GM18907 (cell line): ENCODE results near the gene UNG.
"Not testable (repeated sequence)": the region's sequence is repeated elsewhere in the genome, so short reads cannot be mapped to it uniquely, and the experiment has no call there.

Source experiments
- ATAC-seq: cut with Tn5 transposase; IDR thresholded peaks from one replicate; pipeline ENCODE4 v1.9.1; 2021; ENCODE audit warnings: mild to moderate bottlenecking, moderate library complexity; ENCODE audit not compliant: unreplicated experiment

Gene UNG

GRCh38 chr12:109120557-109120956, 23.2 kb downstream of the UNG start:
- no peak for ATAC-seq

- ATAC-seq: no peak
Measured at GRCh38 chr12:109121346-109121880, 24.0 kb downstream of the UNG start.

DNA sequence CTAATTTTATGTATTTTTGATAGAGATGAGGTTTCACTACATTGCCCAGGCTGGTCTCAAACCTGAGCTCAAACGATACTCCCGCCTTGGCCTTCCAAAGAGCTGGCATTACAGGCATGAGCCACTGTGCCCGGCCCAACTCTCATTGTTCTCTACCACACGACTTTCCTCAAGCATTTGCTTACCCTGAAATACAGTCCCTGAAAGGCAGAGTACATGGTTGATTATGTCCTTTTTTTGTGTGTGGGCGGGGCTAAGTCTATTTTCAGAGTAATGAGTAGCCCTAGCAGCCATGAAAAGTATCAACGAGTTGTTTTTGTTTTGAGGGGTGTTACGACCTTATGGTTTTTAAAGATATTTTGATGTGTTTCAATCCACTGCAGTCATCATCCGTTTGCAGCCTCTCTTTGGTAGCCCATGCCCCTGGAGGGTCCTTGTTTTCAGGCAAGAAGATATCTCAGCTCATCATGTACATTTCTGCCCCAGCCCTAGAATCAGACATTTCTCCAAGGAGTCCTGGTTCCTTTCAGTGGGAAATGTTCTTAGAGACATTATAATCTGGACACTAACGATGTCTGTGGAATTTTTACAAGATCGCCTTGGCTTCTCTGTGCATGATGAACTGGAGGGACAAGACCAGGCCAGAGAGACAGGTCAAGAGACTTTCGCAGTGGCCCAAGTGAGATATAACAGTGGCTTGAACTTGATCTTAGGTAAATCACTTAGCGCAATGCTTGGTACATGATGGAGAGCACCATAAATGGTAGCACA, 27.7 kb downstream of the UNG start:
- ATAC-seq: no peak

DNA sequence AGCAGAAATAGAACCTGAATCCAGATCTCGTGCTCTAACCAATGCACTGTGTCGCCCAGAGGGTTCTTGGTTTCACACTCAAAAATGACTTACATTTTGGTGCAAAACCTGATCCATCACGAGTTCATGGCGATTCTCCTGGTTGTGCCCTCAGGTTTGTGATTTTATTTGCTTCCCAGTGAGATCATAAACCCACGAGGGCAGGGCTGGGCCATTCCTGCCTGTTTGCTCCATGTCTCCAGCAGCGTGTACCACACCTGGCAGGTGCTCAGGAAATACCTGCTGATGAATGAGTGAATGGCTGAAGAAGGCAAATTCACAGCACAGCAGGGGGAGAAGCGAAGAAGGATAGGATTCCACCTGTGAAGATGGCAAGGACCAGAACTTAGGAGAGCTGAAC, 28.4 kb downstream of the UNG start:
- ATAC-seq: no peak

- ATAC-seq: no peak
Measured at GRCh38 chr12:109126784-109127183, 29.4 kb downstream of the UNG start.

DNA sequence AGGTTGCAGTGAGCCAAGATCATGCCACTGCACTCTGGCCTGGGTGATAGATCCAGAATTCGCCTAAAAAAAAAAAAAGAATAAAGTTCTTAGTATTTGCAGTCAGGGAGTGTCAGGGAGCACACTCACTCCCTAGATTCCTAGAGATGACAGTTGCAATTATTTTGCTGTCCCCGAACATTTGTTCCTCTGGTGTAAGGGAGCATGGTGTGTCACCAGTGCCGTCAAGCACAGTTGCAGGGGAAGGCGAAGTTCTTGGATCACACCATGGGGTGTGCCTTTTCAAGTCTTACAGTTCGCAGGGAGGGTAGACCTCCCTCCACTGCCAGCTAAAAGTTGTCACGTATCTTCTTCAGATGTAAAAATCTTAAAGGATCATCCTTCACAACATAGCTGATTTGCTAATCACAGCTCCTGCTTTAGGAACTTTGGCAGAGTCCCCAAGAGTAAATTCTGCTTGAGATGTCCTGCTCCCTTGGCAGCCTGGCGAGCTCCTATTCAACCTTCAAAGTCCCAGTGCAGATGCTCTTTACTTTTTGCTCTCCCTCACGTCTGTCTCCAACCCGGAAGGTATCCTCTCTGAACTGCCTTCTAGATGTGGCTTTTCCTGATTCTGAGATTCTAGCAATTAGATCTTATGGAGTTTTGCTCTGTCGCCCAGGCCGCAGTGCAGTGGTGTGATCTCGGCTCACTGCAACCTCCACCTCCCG, 30.3 kb downstream of the UNG start:
- ATAC-seq: no peak

DNA sequence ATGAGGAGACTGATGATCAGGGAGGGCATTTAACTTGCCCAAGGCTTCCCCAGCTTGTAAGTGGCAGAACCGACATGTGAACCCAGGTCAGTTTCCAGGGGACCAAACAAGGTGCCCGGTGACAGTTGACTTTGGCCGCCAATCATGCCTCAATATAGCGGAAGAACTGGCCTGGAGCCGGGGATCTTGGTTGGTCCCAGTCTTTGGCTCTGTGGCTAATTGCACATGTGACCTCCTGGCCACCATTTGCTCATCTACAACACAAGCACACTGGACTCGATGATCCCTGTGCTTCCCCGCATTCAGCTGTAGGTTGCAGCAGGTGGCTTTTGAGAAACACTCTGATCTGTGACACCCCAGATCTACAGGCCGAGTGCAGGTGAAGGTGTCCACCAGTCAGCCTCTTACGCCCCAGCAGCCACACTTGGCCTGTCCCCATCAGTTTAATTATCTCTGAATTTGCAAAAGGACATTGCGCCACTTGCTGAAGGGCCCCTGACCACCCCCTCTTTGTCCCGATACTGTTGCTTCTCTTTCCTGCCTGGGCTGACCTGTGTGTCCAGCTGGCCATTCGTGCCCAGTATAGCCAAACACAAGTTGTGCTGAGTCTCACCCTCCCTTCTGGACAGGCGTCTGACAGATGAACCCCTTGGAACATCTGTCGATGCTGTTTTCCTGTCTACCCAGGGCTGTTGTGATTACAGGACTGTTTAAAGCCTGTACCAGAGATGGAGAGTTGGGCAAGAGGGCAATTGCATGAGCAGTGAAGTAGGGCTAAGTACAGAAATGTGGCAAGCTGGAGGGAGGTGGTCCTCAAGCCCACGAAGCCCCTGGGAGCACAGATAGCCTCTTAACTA, 33.1 kb downstream of the UNG start:
- no peak for ATAC-seq

DNA sequence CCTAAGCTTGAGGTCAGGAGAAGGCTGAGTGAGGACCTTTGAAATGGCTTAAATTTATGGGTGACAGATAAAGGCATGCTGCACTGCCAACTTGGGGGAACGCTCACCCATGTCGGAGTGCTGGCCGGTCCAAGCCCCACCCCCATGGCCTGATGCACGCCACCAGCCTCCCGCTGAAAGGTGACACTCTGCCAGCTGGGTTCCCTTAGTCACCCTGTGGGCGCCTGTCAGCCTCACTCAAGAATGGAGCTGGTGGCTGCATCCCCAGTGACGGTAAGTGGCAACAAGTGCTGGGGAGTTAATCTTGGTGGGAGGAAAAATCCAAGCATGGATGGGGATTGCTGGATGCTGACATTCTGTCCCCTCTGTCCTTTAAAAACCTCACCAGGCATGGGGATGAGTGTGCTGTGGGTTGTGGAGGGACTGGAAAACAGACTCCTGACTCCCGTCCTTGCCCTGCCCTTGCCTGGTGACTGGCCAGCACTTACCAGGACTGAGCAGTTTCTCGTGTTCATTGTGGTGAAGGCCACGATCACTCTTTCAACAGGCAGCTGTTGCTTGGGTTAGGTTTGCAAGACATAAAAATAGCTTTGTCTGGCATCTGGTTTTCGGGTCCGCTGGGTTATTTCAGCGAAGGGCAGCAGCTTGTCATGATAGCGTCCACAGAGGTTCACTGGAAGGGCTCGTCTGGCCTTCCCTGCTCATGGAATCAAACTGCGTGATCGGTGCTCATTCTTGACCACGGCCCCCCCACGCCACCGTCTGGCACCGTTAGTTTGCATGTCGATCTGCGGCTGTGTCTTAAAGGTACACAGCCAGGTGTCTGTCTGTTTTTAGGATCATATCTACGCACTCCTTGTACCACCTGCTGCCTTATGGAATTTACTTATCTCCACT, 34.0 kb downstream of the UNG start:
- no peak for ATAC-seq

GRCh38 chr12:109134186-109134917, 37.0 kb downstream of the UNG start:
- no peak for ATAC-seq

DNA sequence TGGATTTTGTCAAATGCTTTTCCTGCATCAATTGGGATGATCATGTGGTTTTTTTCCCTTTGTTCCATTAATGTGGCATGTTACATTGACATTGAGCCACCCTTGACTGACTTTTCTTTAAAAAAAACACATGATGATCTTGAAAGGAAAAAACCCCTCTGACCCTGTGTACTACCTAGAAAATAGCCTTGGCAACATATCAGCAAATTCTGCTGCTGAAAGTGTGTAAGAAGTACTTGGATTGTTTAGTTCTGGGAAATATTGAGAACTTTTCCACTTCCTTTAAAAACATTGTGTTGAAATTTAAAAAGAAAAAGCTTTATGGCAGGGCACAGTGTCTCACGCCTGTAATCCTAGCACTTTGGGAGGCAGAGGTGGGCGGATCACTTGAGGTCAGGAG, 39.7 kb downstream of the UNG start:
- ATAC-seq: no peak

GRCh38 chr12:109139360-109139759, 42.0 kb downstream of the UNG start:
- ATAC-seq: no peak

DNA sequence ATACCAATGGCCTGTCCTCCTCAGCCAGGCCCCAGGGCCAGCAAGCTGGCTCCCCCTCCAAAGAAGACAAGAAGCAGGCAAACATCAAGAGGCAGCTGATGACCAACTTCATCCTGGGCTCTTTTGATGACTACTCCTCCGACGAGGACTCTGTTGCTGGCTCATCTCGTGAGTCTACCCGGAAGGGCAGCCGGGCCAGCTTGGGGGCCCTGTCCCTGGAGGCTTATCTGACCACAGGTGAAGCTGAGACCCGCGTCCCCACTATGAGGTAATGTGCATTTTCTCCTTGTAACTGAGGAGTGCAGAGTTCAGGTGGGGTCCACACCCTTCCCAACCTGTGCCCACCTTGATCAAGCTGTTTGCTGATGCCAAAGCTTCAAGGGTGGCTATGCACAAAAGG, 42.4 kb downstream of the UNG start:
- no peak for ATAC-seq

GRCh38 chr12:109140560-109140959, 43.2 kb downstream of the UNG start:
- no peak for ATAC-seq

GRCh38 chr12:109144224-109144623, 46.8 kb downstream of the UNG start:
- no peak for ATAC-seq

GRCh38 chr12:109147126-109147525, 49.7 kb downstream of the UNG start:
- ATAC-seq: not testable (repeated sequence)

GRCh38 chr12:109147954-109148353, 50.6 kb downstream of the UNG start:
- ATAC-seq: no peak

DNA sequence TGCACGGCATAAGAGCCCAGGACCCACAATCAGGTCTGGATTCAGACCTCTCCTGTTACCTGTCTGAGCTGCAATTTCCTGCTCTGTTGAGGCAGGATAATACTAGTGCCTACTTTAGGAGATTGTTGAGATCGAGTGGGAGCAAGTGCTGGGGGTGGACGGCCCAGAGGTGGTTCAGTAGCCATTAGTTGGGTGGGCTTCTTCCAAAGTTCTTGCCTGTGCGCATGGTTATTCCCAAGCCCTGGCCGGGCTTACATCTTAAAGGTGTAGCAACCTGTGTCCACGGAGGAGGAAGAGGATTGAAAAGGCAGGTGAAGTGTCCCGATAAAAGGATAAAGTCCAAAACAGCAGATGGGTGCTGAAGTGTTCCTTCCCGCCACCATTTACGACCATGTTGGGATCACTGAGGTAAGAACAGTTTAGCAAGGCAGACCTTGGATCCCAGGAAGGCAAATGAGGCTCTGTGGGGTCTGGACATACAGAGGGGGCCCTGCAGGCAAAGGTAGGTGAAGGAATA, 52.8 kb downstream of the UNG start:
- ATAC-seq: no peak

GRCh38 chr12:109151457-109151856, 54.1 kb downstream of the UNG start:
- no peak for ATAC-seq

GRCh38 chr12:109153821-109154441, 56.5 kb downstream of the UNG start:
- no peak for ATAC-seq
